HCT116 (cell line): ENCODE results near the gene HYI.

Experiments used
- EGR1 ChIP-seq: IDR thresholded peaks from 2 replicates; pipeline ENCODE4 v1.6.1; 2012; ENCODE audit warnings: low read depth
- EZH2phosphoT487 ChIP-seq: fragments of 200-600 bp; IDR thresholded peaks from 2 replicates; pipeline ENCODE4 v1.6.1; 2018; ENCODE audit warnings: antibody characterized with exemption, borderline replicate concordance
- POLR2A ChIP-seq: IDR thresholded peaks from 2 replicates; pipeline ENCODE4 v1.7.0; 2011; ENCODE audit warnings: borderline replicate concordance; ENCODE audit not compliant: insufficient read depth, insufficient read length; ENCODE audit errors: extremely low read depth
- RAD21 ChIP-seq: IDR thresholded peaks from 2 replicates; pipeline ENCODE4 v1.6.1; 2012; ENCODE audit warnings: low read depth, mild to moderate bottlenecking
- TCF7L2 ChIP-seq: IDR thresholded peaks from 2 replicates; pipeline ENCODE4 v1.7.0; 2011; ENCODE audit warnings: borderline replicate concordance, inconsistent platforms; ENCODE audit not compliant: insufficient read depth, insufficient read length; ENCODE audit errors: extremely low read depth
- TF ChIP-seq, protein P1 (sequence below): IDR thresholded peaks from 2 replicates; pipeline ENCODE4 v1.6.1; 2012; ENCODE audit warnings: low read depth

DNA sequence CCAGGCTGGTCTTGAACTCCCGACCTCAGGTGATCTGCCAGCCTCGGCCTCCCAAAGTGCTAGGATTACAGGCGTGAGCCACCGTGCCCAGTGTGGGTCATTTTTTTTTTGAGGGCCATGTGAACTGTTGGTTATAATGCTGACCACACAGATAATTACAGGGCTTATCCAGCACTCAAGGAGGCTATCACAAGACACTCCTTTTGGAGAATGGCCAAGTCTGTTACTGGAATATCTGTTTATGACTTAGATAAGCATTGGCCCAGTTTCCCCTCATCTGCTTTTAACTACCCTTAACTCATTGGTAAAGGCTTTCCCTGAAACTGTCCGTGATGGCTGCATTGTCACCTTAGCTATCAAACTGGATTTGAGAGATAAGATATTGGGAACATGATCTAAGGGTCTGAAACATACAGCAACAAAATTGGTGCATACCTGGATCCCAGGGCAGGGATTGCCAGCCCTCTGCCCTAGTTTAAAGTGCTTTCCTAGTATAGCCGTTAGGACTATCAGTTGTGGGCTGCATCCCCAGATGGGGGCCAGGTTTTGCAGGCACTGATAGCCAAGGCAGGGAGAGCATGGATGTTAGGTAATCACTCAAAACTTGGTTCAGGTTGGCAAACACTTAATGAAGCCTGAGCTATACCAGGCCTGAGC lies 48.4 kb downstream of the HYI start:
- TF ChIP-seq RAD21 (no peak), EGR1 (no peak), TCF7L2 (no peak), EZH2phosphoT487 (no peak), POLR2A (no peak)
- TF ChIP-seq, protein P1, sequence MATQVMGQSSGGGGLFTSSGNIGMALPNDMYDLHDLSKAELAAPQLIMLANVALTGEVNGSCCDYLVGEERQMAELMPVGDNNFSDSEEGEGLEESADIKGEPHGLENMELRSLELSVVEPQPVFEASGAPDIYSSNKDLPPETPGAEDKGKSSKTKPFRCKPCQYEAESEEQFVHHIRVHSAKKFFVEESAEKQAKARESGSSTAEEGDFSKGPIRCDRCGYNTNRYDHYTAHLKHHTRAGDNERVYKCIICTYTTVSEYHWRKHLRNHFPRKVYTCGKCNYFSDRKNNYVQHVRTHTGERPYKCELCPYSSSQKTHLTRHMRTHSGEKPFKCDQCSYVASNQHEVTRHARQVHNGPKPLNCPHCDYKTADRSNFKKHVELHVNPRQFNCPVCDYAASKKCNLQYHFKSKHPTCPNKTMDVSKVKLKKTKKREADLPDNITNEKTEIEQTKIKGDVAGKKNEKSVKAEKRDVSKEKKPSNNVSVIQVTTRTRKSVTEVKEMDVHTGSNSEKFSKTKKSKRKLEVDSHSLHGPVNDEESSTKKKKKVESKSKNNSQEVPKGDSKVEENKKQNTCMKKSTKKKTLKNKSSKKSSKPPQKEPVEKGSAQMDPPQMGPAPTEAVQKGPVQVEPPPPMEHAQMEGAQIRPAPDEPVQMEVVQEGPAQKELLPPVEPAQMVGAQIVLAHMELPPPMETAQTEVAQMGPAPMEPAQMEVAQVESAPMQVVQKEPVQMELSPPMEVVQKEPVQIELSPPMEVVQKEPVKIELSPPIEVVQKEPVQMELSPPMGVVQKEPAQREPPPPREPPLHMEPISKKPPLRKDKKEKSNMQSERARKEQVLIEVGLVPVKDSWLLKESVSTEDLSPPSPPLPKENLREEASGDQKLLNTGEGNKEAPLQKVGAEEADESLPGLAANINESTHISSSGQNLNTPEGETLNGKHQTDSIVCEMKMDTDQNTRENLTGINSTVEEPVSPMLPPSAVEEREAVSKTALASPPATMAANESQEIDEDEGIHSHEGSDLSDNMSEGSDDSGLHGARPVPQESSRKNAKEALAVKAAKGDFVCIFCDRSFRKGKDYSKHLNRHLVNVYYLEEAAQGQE: no peak
